Chondrocyte (in vitro differentiated cells): ENCODE data around the gene S100A16. TPM values are rescaled to one million over a fixed set of nuclear protein-coding genes. Genes with fewer than 3 reads are reported as not detected.

Source experiments
- DNase-seq: peaks from one replicate; pipeline ENCODE4 v3.0.0; 2021; ENCODE audit warnings: mixed read lengths, low spot score
- H3K27ac Mint-ChIP-seq: one replicate; pipeline ENCODE4 v1.8.0; 2021; ENCODE audit warnings: mild to moderate bottlenecking, moderate library complexity, mixed read lengths; ENCODE audit not compliant: unreplicated experiment
- H3K27me3 Mint-ChIP-seq: 2 replicates; pipeline ENCODE4 v1.8.0; 2021; ENCODE audit warnings: low read depth, mixed read lengths
- H3K36me3 Mint-ChIP-seq: 2 replicates; pipeline ENCODE4 v1.8.0; 2021; ENCODE audit warnings: low read depth, mixed read lengths
- H3K4me1 Mint-ChIP-seq: 2 replicates; pipeline ENCODE4 v1.8.0; 2021; ENCODE audit warnings: low read depth, mild to moderate bottlenecking, mixed read lengths
- H3K4me3 Mint-ChIP-seq: one replicate; pipeline ENCODE4 v1.8.0; 2021; ENCODE audit warnings: mild to moderate bottlenecking, moderate library complexity, mixed read lengths; ENCODE audit not compliant: unreplicated experiment
- H3K9me3 Mint-ChIP-seq: 2 replicates; pipeline ENCODE4 v1.8.0; 2021; ENCODE audit warnings: low read depth, mixed read lengths
- total RNA-seq: library from RNA; stranded (reverse); gene quantifications from 3 replicates; pipeline ENCODE4 v1.2.1, GENCODE V29; 2021
- TF ChIP-seq, protein P1 (sequence below): fragments of 200-600 bp; sonication (generic); IDR thresholded peaks from 2 replicates; pipeline ENCODE4 v1.5.0; 2021; ENCODE audit warnings: antibody characterized with exemption, mild to moderate bottlenecking, moderate library complexity

The S100A16 gene
- total RNA-seq, 1 donor from 2014 or later = 111 TPM

DNA sequence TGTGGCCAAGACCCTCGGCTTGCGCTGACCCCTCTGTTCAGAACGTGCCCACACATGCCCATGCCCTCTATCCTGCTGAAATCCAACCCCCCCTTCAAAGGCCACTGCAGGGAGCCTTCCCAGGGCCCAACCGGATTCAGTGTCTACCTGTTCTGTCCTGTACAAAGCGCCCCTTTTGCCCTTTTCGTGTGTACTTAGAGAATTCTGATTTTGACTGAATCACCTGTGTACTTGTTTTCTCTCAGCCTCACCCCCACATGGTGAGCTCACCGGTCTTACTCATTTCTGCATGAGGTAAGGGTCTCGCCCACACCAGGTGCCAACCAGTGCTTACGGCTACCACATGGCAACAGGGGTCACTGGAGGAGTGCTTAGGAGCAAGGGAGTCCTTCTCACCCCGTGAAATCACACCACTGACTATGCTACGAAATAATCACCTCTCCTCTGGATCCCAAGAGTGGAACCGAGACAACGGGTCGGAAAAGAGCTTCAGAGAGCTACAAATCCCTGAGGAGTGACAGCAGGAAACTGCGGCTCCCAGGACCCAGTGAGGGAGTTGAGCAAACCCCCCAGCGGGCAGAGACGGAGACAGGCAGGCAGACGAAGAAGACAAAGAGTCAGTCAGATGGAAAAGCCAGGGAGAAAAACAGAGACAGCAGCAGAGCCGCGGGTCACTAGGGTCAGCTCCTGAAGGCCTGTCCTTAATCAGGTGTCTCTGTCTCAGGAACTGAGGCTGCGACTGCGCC is 45.1 kb downstream of the S100A16 start:
- H3K9me3 Mint-ChIP-seq = no peaks in the 10 kb centered on the region
- DNase-seq = no peak
- TF ChIP-seq, protein P1, sequence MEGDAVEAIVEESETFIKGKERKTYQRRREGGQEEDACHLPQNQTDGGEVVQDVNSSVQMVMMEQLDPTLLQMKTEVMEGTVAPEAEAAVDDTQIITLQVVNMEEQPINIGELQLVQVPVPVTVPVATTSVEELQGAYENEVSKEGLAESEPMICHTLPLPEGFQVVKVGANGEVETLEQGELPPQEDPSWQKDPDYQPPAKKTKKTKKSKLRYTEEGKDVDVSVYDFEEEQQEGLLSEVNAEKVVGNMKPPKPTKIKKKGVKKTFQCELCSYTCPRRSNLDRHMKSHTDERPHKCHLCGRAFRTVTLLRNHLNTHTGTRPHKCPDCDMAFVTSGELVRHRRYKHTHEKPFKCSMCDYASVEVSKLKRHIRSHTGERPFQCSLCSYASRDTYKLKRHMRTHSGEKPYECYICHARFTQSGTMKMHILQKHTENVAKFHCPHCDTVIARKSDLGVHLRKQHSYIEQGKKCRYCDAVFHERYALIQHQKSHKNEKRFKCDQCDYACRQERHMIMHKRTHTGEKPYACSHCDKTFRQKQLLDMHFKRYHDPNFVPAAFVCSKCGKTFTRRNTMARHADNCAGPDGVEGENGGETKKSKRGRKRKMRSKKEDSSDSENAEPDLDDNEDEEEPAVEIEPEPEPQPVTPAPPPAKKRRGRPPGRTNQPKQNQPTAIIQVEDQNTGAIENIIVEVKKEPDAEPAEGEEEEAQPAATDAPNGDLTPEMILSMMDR = no peak
- H3K27me3 Mint-ChIP-seq = no peaks in the 10 kb centered on the region
- H3K27ac Mint-ChIP-seq = peak overlapping the region; percentile 99
- H3K4me1 Mint-ChIP-seq = peaks cover 61% of the 10 kb centered on the region
- peak overlapping the region; percentile 49 for H3K4me3 Mint-ChIP-seq
- no peaks in the 10 kb centered on the region for H3K36me3 Mint-ChIP-seq

- Mint-ChIP-seq H3K4me1 (peaks cover 53% of the 10 kb centered on the region), H3K36me3 (no peaks in the 10 kb centered on the region), H3K4me3 (no peak overlapping the region), H3K9me3 (no peaks in the 10 kb centered on the region), H3K27me3 (no peaks in the 10 kb centered on the region), H3K27ac (peak overlapping the region; percentile 100)
- TF ChIP-seq, protein P1 = peak; percentile 21
- DNase-seq = peak; percentile 98
These were observed 46.2 kb downstream of the S100A16 start for GRCh38 chr1:153566414-153567371.

- Mint-ChIP-seq H3K9me3 (no peaks in the 10 kb centered on the region), H3K4me1 (peaks cover 54% of the 10 kb centered on the region), H3K27ac (peak within 1 kb of the TSS; percentile 100), H3K27me3 (no peaks in the 10 kb centered on the region), H3K4me3 (peak within 1 kb of the TSS; percentile 56), H3K36me3 (no peaks in the 10 kb centered on the region)
- no peak for DNase-seq
- TF ChIP-seq, protein P1 = no peak
These were observed 47.2 kb downstream of the S100A16 start, which contains the start of gene S100A2 for GRCh38 chr1:153565529-153566374. S100A2 (minus strand) TSS chr1:153565844; CDS start chr1:153563877, 1,967 bp downstream.

DNA sequence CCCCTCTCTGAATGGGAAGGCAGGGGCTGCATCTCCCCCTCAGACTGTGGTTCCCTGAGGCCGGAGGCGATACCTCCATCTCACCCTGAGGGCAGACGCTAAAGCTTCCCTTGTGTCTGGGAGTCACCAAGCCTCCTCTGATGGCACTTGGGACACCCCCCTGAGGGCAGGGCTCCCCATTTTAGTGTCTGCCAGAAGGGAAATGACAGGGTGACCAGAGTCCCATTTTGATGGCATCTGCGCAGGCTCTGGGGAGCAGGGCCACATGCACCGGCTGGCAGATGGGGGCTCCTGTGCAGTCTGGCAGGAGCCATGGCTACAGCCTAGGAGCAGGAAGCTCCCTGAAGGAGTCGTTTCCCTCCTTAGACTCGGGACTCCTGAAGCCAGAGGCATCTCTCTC is 48.9 kb downstream of the S100A16 start:
- Mint-ChIP-seq H3K4me1 (peaks cover 51% of the 10 kb centered on the region), H3K4me3 (no peak overlapping the region), H3K36me3 (no peaks in the 10 kb centered on the region), H3K27ac (peak overlapping the region; percentile 41), H3K9me3 (no peaks in the 10 kb centered on the region), H3K27me3 (no peaks in the 10 kb centered on the region)
- TF ChIP-seq, protein P1 = no peak
- no peak for DNase-seq
